GM20000 (cell line): ENCODE measurements around the gene HTT.

Source experiments
- DNase-seq: peaks from one replicate; pipeline ENCODE4 v3.0.0; 2012; ENCODE audit warnings: low spot score
- TF ChIP-seq, protein P1 (sequence below): IDR thresholded peaks from 2 replicates; pipeline ENCODE4 v1.5.1; 2012; ENCODE audit warnings: mild to moderate bottlenecking, control low read depth; ENCODE audit errors: extremely low read depth, missing control alignments

The HTT gene

DNA sequence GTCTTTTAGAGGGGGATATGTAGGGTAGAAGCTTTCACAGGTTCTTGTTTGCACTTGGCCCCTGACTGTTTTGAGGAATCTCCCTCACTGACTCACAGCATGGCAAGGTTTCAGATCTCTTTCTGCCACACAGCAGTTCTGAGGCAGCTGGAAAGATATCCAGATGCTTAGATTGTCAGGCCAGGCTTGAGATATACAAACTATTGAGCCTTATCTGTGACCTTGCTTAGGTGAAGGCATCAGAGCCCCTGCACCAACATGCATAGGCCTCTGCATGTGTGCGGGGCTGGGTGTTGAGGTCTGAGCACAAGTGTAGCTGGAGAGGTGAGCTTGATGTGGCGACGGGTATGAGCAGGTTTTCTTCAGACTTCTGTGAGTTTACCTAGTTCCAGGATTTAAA is 93.5 kb downstream of the HTT start:
- TF ChIP-seq, protein P1, sequence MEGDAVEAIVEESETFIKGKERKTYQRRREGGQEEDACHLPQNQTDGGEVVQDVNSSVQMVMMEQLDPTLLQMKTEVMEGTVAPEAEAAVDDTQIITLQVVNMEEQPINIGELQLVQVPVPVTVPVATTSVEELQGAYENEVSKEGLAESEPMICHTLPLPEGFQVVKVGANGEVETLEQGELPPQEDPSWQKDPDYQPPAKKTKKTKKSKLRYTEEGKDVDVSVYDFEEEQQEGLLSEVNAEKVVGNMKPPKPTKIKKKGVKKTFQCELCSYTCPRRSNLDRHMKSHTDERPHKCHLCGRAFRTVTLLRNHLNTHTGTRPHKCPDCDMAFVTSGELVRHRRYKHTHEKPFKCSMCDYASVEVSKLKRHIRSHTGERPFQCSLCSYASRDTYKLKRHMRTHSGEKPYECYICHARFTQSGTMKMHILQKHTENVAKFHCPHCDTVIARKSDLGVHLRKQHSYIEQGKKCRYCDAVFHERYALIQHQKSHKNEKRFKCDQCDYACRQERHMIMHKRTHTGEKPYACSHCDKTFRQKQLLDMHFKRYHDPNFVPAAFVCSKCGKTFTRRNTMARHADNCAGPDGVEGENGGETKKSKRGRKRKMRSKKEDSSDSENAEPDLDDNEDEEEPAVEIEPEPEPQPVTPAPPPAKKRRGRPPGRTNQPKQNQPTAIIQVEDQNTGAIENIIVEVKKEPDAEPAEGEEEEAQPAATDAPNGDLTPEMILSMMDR = no peak
- no peak for DNase-seq

DNA sequence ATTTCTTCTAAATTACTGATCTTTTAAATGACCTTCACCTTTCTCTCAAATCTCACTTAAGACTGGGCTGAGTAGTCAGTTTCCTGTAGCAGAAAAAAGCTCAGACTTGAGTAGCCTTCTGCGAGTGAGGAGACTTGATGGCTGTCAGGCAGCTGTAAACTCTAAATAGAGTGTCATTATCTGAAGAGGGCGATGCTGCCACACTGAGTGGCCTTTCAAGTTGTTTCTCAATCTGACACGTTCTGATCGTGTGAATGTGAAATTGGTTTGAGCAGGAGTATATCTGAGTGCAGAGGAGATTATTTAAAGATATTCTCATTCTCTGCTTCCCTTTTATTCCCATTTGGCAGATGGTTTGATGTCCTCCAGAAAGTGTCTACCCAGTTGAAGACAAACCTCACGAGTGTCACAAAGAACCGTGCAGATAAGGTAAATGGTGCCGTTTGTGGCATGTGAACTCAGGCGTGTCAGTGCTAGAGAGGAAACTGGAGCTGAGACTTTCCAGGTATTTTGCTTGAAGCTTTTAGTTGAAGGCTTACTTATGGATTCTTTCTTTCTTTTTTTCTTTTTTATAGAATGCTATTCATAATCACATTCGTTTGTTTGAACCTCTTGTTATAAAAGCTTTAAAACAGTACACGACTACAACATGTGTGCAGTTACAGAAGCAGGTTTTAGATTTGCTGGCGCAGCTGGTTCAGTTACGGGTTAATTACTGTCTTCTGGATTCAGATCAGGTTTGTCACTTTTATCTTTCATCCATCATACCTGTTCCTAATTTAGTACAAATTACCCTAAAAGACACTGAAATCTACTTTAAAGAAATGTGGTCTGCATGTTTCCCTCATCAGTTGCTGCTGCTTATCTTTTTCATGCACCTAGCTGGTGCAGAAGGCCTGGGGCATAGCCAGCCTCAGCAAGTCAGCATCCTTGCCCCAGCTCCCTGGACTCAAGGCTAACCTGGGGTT is 100.2 kb downstream of the HTT start:
- no peak for DNase-seq
- TF ChIP-seq, protein P1 = no peak

DNA sequence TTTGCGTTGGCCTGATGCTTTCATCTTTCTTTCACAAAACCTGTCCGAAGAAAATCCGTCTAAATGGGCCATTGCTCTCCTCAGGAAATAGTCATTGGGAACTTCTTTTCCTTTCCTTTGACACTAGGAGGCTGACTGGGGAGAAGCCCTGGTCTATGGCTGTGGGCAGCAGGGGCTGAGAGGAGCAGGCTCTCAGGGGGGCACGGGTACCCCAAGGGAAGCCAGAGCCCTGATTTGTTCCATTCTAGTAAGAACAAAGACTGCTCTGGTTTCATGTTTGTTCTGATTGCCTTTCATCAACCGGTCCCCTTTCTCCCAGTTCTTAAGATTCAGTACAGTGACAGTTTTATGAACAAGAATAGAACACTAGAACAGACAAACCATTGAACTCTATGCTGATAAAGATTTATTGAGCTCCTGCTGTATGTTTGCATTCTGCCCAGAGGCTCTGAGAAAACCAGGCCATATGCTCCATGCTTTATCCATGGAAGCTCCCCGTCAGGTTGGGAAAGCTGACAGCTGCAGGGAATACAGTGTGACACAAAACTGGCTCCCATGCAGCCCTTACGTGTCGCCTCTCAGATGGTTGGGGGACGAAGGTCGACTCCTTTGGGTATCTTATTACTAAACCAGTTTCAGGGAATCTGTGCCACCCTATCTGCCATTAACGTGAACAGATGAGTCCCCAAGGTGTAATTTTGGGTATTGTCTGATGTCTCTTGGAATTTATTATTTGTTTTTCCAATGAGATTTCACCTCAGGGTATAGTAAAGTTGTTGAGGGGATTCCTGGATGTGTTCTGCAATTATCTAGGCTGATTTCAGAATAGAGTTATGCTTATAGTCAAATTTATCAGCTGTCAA is 102.1 kb downstream of the HTT start:
- no peak for DNase-seq
- TF ChIP-seq, protein P1 = no peak

DNA sequence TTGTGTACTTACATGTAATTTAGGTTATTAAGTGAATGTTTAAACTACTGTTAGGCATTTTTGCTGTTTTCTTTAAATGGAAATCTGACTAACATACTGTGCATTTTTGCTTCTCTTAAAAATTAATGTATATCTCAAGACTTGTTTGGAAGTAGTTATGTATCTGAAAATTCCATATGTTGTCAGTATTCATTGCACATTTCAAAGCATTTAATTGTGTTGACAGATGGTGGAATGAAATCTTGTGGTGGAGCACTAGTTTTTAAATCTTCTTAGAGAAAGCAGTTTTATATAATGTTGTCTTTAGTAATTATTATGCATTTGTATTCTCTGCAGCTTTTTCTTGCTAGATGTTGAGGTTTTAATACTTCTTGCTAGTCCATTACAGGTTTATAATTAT is 102.9 kb downstream of the HTT start:
- TF ChIP-seq, protein P1 = no peak

DNA sequence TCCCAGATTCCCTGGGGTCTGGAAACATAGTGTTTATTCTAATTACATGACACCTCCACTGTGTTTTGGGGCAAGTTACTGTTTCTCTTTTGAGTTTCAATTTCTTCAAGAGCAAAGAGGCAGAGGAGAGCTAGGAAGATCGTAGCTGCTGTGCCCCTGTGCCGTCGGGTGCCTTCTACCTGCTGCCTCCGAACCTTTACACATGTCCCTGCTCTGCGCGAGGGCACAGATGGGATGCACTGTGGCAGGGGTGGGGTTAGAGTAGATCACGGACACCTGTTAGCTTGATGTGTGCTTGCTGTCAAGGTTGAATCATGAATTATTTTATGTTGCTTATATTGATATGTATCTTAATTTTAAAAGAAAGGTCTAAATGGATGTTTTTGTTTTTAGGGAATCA is 103.4 kb downstream of the HTT start:
- DNase-seq = no peak
- TF ChIP-seq, protein P1 = no peak

More for the DNA sequence above, 102.9 kb downstream of the HTT start:
- no peak for DNase-seq

DNA sequence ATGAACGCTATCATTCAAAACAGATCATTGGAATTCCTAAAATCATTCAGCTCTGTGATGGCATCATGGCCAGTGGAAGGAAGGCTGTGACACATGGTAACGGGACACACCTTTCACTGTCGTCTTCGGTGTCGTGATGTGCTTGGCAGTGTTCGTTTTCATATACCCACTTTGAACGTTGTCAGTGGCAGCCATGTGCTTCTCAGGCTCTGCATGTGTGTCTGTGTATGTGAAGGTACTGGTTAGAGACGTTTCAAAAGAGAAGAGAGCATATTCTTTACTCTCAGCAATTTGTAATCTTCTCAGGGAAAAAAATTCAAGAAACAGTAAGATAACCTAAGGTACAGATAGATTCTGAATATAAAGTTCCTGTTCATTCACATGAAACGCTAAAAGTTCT is 103.9 kb downstream of the HTT start:
- TF ChIP-seq, protein P1 = no peak
- no peak for DNase-seq
